GM12878 (cell line): ENCODE data around the gene GYPC. TPM values are rescaled to one million over a fixed set of nuclear protein-coding genes. Genes with fewer than 3 reads are reported as not detected.

Experiments used
- ATAC-seq: fragments of 200-7000 bp; cut with Tn5 transposase; 3 replicates; pipeline ENCODE4 v1.9.1; 2020; ENCODE audit warnings: mild to moderate bottlenecking, moderate library complexity
- BruUV-seq: library from RNA; stranded (reverse); fragments of 400-500 nt; replicated peaks from 2 replicates; lab custom pipeline; 2021; lab: Mats Ljungman, UMichigan
- CTCF ChIA-PET: fragments of 300-600 bp; sonication (Branson Sonifier 250); formaldehyde crosslinking; extraction: SDS; loops from one replicate; lab custom pipeline; 2021; ENCODE audit warnings: inconsistent platforms; lab: Yijun Ruan, JAX
- POLR2A ChIA-PET: fragments of 350-600 bp; formaldehyde crosslinking; extraction: SDS; loops from one replicate; lab custom pipeline; 2021; ENCODE audit warnings: inconsistent platforms; lab: Charles Lee
- RAD21 ChIA-PET: fragments of 300-600 bp; sonication (Branson Sonifier 250); formaldehyde crosslinking; loops from one replicate; lab custom pipeline; 2023; ENCODE audit warnings: antibody characterized with exemption; ENCODE audit not compliant: unreplicated experiment; lab: Charles Lee
- SMC1A ChIA-PET: fragments of 300-600 bp; sonication (Branson Sonifier 250); formaldehyde crosslinking; loops from one replicate; lab custom pipeline; 2023; ENCODE audit not compliant: unreplicated experiment, uncharacterized antibody; lab: Charles Lee
- DNase-seq: peaks from one replicate; pipeline ENCODE4 v3.0.0-alpha.2; 2011; ENCODE audit warnings: low read depth, low spot score
- FAIRE-seq: peaks from 3 replicates; lab custom pipeline; 2011; peaks lifted over from hg19 to GRCh38; lab: Jason Lieb, UNC
- H2AFZ ChIP-seq: 2 replicates; pipeline ENCODE4 v1.6.0; 2011; ENCODE audit warnings: low read depth, low read length, control low read depth; ENCODE audit not compliant: control insufficient read depth
- H3K27ac ChIP-seq: 2 replicates; pipeline ENCODE4 v1.5.1; 2011; ENCODE audit warnings: control low read depth; ENCODE audit not compliant: control insufficient read depth, insufficient read depth
- H3K27me3 ChIP-seq, 2 experiments: replicated peaks in 1 of 2; 2 replicates each; pipeline versions ENCODE4 v1.6.0 to v1.6.1; 2011; ENCODE audit warnings: low read length in 1 of 2; ENCODE audit not compliant: control insufficient read depth in 2 of 2, insufficient read depth in 2 of 2
- H3K36me3 ChIP-seq, 2 experiments: 2 replicates each; pipeline ENCODE4 v1.5.1; 2011; ENCODE audit warnings: low read length in 1 of 2; ENCODE audit not compliant: control insufficient read depth in 2 of 2, insufficient read depth in 2 of 2
- H3K4me1 ChIP-seq: 2 replicates; pipeline ENCODE4 v1.6.1; 2011; ENCODE audit warnings: mild to moderate bottlenecking, low read length, moderate library complexity, mixed read lengths; ENCODE audit not compliant: control insufficient read depth, insufficient read depth
- H3K4me2 ChIP-seq: 2 replicates; pipeline ENCODE4 v1.6.0; 2011; ENCODE audit warnings: control low read depth; ENCODE audit not compliant: control insufficient read depth, insufficient read depth
- H3K4me3 ChIP-seq: fragments of 200-600 bp; sonication (generic); 2 replicates; pipeline ENCODE4 v1.5.1; 2016
- H3K79me2 ChIP-seq: 2 replicates; pipeline ENCODE4 v1.6.0; 2011; ENCODE audit warnings: low read length; ENCODE audit not compliant: control insufficient read depth, insufficient read depth
- H3K9ac ChIP-seq: 2 replicates; pipeline ENCODE4 v1.8.0; 2011; ENCODE audit warnings: low read length, control low read depth, mixed read lengths; ENCODE audit not compliant: control insufficient read depth, insufficient read depth
- H3K9me3 ChIP-seq: replicated peaks from 3 replicates; pipeline ENCODE4 v1.5.1; 2011; ENCODE audit warnings: mild to moderate bottlenecking, low read length; ENCODE audit not compliant: control insufficient read depth, insufficient read depth
- H4K20me1 ChIP-seq: 2 replicates; pipeline ENCODE4 v1.6.0; 2011; ENCODE audit not compliant: control insufficient read depth, insufficient read depth
- BACH1 ChIP-seq: fragments of 450-650 bp; IDR thresholded peaks from 2 replicates; pipeline ENCODE4 v1.6.1; 2017; ENCODE audit warnings: mild to moderate bottlenecking, borderline replicate concordance
- CBX5 ChIP-seq: sonication (generic); IDR thresholded peaks from 2 replicates; pipeline ENCODE4 v1.6.1; 2016; ENCODE audit warnings: low read depth, moderate library complexity, mild to moderate bottlenecking, inconsistent platforms
- ELK1 ChIP-seq: IDR thresholded peaks from 2 replicates; pipeline ENCODE4 v1.6.1; 2012; ENCODE audit warnings: low read depth, low read length, improper control_type of control experiment
- FOXK2 ChIP-seq: fragments of 450-650 bp; IDR thresholded peaks from 2 replicates; pipeline ENCODE4 v1.6.1; 2017; ENCODE audit warnings: mild to moderate bottlenecking, moderate library complexity
- GATAD2B ChIP-seq: fragments of 450-650 bp; conservative IDR thresholded peaks from 2 replicates; pipeline ENCODE4 v1.6.1; 2017; ENCODE audit warnings: low read depth, mild to moderate bottlenecking, moderate library complexity
- KLF5 ChIP-seq: fragments of 450-650 bp; IDR thresholded peaks from 2 replicates; pipeline ENCODE4 v1.6.1; 2014; ENCODE audit warnings: mild to moderate bottlenecking; ENCODE audit not compliant: partially characterized antibody
- NFYB ChIP-seq: IDR thresholded peaks from 2 replicates; pipeline ENCODE4 v1.6.1; 2011; ENCODE audit warnings: low read depth, mild to moderate bottlenecking, low read length, improper control_type of control experiment, moderate library complexity; ENCODE audit not compliant: insufficient read depth
- RB1 ChIP-seq: fragments of 450-650 bp; formaldehyde crosslinking; IDR thresholded peaks from 2 replicates; pipeline ENCODE4 v1.6.1; 2017; ENCODE audit warnings: mild to moderate bottlenecking, borderline replicate concordance
- SPI1 ChIP-seq: IDR thresholded peaks from 2 replicates; pipeline ENCODE4 v1.6.1; 2011; ENCODE audit warnings: low read depth, mild to moderate bottlenecking, low read length, moderate library complexity, borderline replicate concordance; ENCODE audit not compliant: insufficient read depth
- WGBS: methylation state at CpG from one replicate; pipeline ENCODE4 v1.1.6; 2016; ENCODE audit warnings: low lambda C conversion rate; ENCODE audit not compliant: insufficient replicate concordance, insufficient coverage; ENCODE audit errors: missing lambda C conversion rate; 5-methylcytosine and 5-hydroxymethylcytosine counted together
- in situ Hi-C: fragments of 300-500 bp; cut with MboI; formaldehyde crosslinking; loops from 9 replicates; pipeline ENCODE4 v1.14.3; 2018; ENCODE audit warnings: mixed read lengths
- intact Hi-C: fragments of 100-400 bp; cut with micrococcal nuclease; formaldehyde crosslinking; loops from one replicate; pipeline ENCODE4 v1.14.2; 2022; ENCODE audit not compliant: unreplicated experiment
- polyA plus RNA-seq, 11 experiments: library from polyadenylated mRNA; depleted of rRNA in 4 of 11; unstranded in 6 of 11; stranded (reverse) in 5 of 11; fragments of >200 nt; fragmentation: Nextera tagmentation in 4 of 11; fragmentation: Illumina TruSeq in 1 of 11; extraction: Ambion mirVana in 4 of 11; extraction: Trizol in 1 of 11; gene quantifications; 1 replicate in 1 of 11; 2 replicates in 10 of 11; pipeline versions ENCODE4 v1.2.1 to v1.2.3, GENCODE V29; 2011 to 2016; ENCODE audit warnings: inconsistent platforms in 2 of 11, missing spikeins in 2 of 11, low read depth in 1 of 11
- total RNA-seq, 4 experiments: library from RNA; depleted of rRNA in 3 of 4; stranded (reverse); fragments of >200 nt in 3 of 4; fragmentation: Illumina TruSeq in 1 of 4; extraction: Trizol in 1 of 4; gene quantifications; 2 replicates each; pipeline versions ENCODE4 v1.2.1 to v1.2.3, GENCODE V29; 2013 to 2021
- TF ChIP-seq, protein P1 (sequence below): fragments of 450-650 bp; conservative IDR thresholded peaks from 2 replicates; pipeline ENCODE4 v1.6.1; 2017; ENCODE audit warnings: mild to moderate bottlenecking, moderate library complexity

The GYPC gene
- total and polyA plus RNA-seq, 10 of the 15 experiments (the other 5 are each of a cell fraction or from before 2014, with no cell fraction given), result 26.2 to 150 (median 81.4) TPM

DNA sequence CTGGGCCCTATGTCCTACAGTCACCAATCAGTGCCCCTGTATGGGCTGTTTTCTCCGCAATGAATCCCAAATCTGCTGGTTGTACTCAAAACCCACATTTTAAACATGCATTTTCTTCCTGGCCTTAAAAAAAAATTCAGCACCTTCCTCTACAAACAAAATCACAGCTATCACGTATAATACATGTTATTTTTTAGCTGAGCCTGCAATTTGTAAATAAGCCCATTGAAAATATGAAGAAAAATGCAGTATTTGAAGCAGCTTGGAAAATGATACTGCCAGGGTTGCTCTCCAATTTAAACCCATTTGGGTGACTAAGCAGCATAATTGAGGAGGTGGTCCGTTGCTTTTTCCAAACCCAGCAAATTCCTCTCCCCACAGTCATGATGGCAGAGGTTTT is 33.0 kb upstream of the GYPC start (continued):
- TF ChIP-seq, protein P1, sequence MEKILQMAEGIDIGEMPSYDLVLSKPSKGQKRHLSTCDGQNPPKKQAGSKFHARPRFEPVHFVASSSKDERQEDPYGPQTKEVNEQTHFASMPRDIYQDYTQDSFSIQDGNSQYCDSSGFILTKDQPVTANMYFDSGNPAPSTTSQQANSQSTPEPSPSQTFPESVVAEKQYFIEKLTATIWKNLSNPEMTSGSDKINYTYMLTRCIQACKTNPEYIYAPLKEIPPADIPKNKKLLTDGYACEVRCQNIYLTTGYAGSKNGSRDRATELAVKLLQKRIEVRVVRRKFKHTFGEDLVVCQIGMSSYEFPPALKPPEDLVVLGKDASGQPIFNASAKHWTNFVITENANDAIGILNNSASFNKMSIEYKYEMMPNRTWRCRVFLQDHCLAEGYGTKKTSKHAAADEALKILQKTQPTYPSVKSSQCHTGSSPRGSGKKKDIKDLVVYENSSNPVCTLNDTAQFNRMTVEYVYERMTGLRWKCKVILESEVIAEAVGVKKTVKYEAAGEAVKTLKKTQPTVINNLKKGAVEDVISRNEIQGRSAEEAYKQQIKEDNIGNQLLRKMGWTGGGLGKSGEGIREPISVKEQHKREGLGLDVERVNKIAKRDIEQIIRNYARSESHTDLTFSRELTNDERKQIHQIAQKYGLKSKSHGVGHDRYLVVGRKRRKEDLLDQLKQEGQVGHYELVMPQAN, result no peak
- TF ChIP-seq GATAD2B (no peak), SPI1 (no peak), ELK1 (no peak), FOXK2 (no peak), RB1 (no peak), BACH1 (no peak)

- ChIA-PET SMC1A (interaction anchor here (0.8 to 2.2 kb wide), 5 partner anchors 9 to 99 kb away, joined by 3 to 17 read pairs (median 3); no protein-coding TSS in a partner anchor), RAD21 (interaction anchor here (1.4 to 1.5 kb wide), 3 partner anchors 11 to 41 kb away, joined by 3 read pairs; no protein-coding TSS in a partner anchor), CTCF (interaction anchor here (1.1 to 1.3 kb wide), 2 partner anchors 9 to 100 kb away, joined by 3 to 4 read pairs; no protein-coding TSS in a partner anchor), POLR2A (no interaction called here)
- 48% methylated on average over 2 of the region's 2 CpGs for WGBS
- Histone ChIP-seq H3K79me2 (no peaks in the 10 kb centered on the region), H3K27me3 (no peaks in the 10 kb centered on the region), H3K4me1 (no peaks in the 10 kb centered on the region), H3K27ac (no peak overlapping the region), H2AFZ (no peak overlapping the region), H3K9ac (no peak overlapping the region), H4K20me1 (no peaks in the 10 kb centered on the region), H3K9me3 (no peaks in the 10 kb centered on the region), H3K36me3 (no peaks in the 10 kb centered on the region), H3K4me2 (no peak overlapping the region), H3K4me3 (no peak overlapping the region)
- DNase-seq, result no peak
- in situ Hi-C loops (no loop called here), intact Hi-C loops (no loop called here)
- no peak for FAIRE-seq
- TF ChIP-seq CBX5 (no peak), NFYB (no peak), KLF5 (no peak)
- no peak for ATAC-seq
- BruUV-seq, result no TSS peak
Observed at GRCh38 chr2:126627643-126628042, 28.3 kb upstream of the GYPC start.
